ENCODE measurements around the gene ARHGEF33.

DNA sequence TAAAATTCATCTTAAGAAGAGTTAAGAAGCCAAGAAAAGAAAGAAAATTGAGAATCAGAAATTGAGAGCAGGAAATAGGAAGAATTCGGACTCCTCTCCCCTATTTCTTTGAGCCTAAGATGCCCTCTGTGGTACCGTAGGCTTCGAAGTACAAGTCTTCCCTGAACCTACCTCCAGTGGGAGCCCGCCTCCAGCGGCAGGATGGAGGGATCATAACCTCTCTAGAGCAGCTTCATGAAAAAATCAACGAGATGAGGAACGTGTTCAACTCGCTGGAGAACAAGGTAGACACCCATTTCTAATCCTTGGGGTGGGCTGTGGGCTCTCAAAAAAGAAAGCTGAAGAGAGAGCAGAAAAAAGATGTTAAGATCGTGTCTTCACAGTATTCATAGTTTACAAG lies 36.3 kb downstream of the ARHGEF33 start:
- TF ChIP-seq, protein P1, sequence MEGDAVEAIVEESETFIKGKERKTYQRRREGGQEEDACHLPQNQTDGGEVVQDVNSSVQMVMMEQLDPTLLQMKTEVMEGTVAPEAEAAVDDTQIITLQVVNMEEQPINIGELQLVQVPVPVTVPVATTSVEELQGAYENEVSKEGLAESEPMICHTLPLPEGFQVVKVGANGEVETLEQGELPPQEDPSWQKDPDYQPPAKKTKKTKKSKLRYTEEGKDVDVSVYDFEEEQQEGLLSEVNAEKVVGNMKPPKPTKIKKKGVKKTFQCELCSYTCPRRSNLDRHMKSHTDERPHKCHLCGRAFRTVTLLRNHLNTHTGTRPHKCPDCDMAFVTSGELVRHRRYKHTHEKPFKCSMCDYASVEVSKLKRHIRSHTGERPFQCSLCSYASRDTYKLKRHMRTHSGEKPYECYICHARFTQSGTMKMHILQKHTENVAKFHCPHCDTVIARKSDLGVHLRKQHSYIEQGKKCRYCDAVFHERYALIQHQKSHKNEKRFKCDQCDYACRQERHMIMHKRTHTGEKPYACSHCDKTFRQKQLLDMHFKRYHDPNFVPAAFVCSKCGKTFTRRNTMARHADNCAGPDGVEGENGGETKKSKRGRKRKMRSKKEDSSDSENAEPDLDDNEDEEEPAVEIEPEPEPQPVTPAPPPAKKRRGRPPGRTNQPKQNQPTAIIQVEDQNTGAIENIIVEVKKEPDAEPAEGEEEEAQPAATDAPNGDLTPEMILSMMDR (IDR thresholded peaks at IDR 0.05; ENCODE audit: insufficient read depth, low read length, poor library complexity, severe bottlenecking): no peak
- no peak for TF ChIP-seq EZH2phosphoT487 (conservative IDR thresholded peaks at IDR 0.05; ENCODE audit: low read length)
